ENCODE measurements around the gene CST5. TPM values are rescaled to one million over a fixed set of nuclear protein-coding genes. Genes with fewer than 3 reads are reported as not detected.
"Not testable (repeated sequence)": the region's sequence is repeated elsewhere in the genome, so short reads cannot be mapped to it uniquely, and the experiment has no call there.

The CST5 gene
- total and polyA plus RNA-seq, 3 donors from 2014 or later: not detected

GRCh38 chr20:23880417-23880816 is 869 bp upstream of the CST5 start:
- H3K4me3 ChIP-seq: no peak overlapping the region
- no peaks in the 10 kb centered on the region for H3K9me3 ChIP-seq
- no peak for DNase-seq
- no peaks in the 10 kb centered on the region for H3K36me3 ChIP-seq (ENCODE audit: low read depth, missing control alignments)
- WGBS, 2 donors: 67 to 78% methylated on average over 4 of the region's 4 CpGs
- H3K4me1 ChIP-seq: no peaks in the 10 kb centered on the region
- H3K27me3 ChIP-seq: no peaks in the 10 kb centered on the region
- no peak for TF ChIP-seq CTCF (IDR thresholded peaks at IDR 0.05)
- TF ChIP-seq POLR2A (IDR thresholded peaks at IDR 0.05): no peak
- H3K27ac ChIP-seq: no peak overlapping the region
- intact Hi-C loops (cut with DNase I; ENCODE audit: low total_unique reads): no loop called here

GRCh38 chr20:23879811-23880374 is 345 bp upstream of the CST5 start:
- Histone ChIP-seq H3K36me3 (ENCODE audit: low read depth, missing control alignments) (no peaks in the 10 kb centered on the region), H3K9me3 (no peaks in the 10 kb centered on the region), H3K27ac (no peak overlapping the region), H3K27me3 (no peaks in the 10 kb centered on the region), H3K4me1 (no peaks in the 10 kb centered on the region), H3K4me3 (no peak overlapping the region)
- intact Hi-C loops (cut with DNase I; ENCODE audit: low total_unique reads): no loop called here
- DNase-seq: no peak
- WGBS, 2 donors: 47 to 49% methylated on average over 7 to 8 of the region's 8 CpGs
- TF ChIP-seq POLR2A (IDR thresholded peaks at IDR 0.05): no peak
- TF ChIP-seq CTCF (IDR thresholded peaks at IDR 0.05): no peak

- no peak overlapping the region for H3K27ac ChIP-seq
- H3K4me1 ChIP-seq: no peaks in the 10 kb centered on the region
- WGBS, 2 donors: 76 to 77% methylated on average over 5 to 7 of the region's 7 CpGs
- TF ChIP-seq CTCF (IDR thresholded peaks at IDR 0.05): no peak
- intact Hi-C loops (cut with DNase I; ENCODE audit: low total_unique reads): no loop called here
- H3K27me3 ChIP-seq: no peaks in the 10 kb centered on the region
- no peaks in the 10 kb centered on the region for H3K9me3 ChIP-seq
- DNase-seq: no peak
- no peaks in the 10 kb centered on the region for H3K36me3 ChIP-seq (ENCODE audit: low read depth, missing control alignments)
- H3K4me3 ChIP-seq: no peak overlapping the region
Observed at GRCh38 chr20:23878787-23879186, 761 bp downstream of the CST5 start.

- H3K27ac ChIP-seq; H3K9me3 ChIP-seq; H3K4me3 ChIP-seq; H3K27me3 ChIP-seq; H3K4me1 ChIP-seq; intact Hi-C loops (cut with DNase I; ENCODE audit: low total_unique reads); DNase-seq; H3K36me3 ChIP-seq (ENCODE audit: low read depth, missing control alignments): not testable (repeated sequence)
- 89 to 92% methylated on average over 2 of the region's 2 CpGs for WGBS, 2 donors
Observed at GRCh38 chr20:23878016-23878542, 1.5 kb downstream of the CST5 start.

GRCh38 chr20:23877524-23877923 is 2.0 kb downstream of the CST5 start:
- H3K36me3 ChIP-seq (ENCODE audit: low read depth, missing control alignments): no peaks in the 10 kb centered on the region
- H3K27ac ChIP-seq: no peak overlapping the region
- H3K4me1 ChIP-seq: no peaks in the 10 kb centered on the region
- no peak for DNase-seq
- no peak overlapping the region for H3K4me3 ChIP-seq
- H3K27me3 ChIP-seq: no peaks in the 10 kb centered on the region
- no peak for TF ChIP-seq CTCF (IDR thresholded peaks at IDR 0.05)
- no peak for TF ChIP-seq POLR2A (IDR thresholded peaks at IDR 0.05)
- intact Hi-C loops (cut with DNase I; ENCODE audit: low total_unique reads): no loop called here
- H3K9me3 ChIP-seq: no peaks in the 10 kb centered on the region
- WGBS, 2 donors: 93 to 97% methylated on average over 2 to 6 of the region's 6 CpGs
